ENCODE measurements around the gene CDC42BPB. TPM values are rescaled to one million over a fixed set of nuclear protein-coding genes. Genes with fewer than 3 reads are reported as not detected.

CDC42BPB gene
- total RNA-seq, 1 donor from 2014 or later: 116 TPM

DNA sequence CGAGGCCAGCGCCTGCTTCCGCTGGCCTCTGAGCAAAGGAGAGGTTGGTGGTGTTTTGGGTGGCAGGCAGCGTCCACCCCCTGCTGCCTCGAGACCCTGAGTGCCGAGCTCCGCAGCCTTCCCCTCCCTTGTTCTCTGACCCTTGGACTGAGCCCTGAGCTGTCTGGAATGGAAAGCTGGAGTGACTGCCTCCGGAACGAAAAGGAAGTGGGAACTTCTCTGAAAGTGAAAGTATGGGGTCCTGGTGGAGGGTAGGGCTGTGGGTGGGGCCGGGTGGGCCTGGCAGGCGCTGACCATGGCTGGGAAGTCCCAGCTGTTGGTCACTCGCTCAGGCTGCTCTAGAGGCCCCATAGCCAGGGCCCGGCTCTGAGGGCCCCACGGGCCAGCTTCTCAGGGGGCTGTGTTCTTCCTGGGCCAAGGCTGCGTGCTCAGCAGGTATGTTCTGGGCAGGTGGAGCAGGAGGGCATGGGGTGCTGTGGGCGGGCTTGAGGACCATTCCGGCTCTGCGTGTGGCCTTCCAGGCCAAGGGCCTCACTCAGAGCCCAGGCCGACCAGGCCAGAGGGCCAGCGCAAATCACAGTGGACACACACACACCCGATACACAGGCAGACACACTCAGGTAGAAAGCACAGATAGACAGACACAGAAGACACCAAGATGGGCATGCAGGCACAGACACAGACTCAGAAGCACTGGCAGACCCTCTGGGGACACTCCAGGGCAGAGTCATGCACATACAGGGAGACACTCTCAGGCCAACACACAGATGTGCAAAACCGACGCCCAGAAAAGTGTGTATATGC lies 37.3 kb upstream of the CDC42BPB start, which contains the start of gene EXOC3L4:
TSS of gene EXOC3L4 (plus strand) at position 320 of the 804 bp plus-strand sequence. CDS start 5,495 bp downstream, outside the sequence.
- Mint-ChIP-seq H3K9me3 (ENCODE audit: unreplicated experiment) (no peaks in the 10 kb centered on the region), H3K4me3 (ENCODE audit: unreplicated experiment) (no peak within 1 kb of the TSS), H3K4me1 (ENCODE audit: low read depth, unreplicated experiment) (peaks cover 2% of the 10 kb centered on the region), H3K27ac (ENCODE audit: unreplicated experiment) (no peak within 1 kb of the TSS), H3K27me3 (ENCODE audit: low read depth, unreplicated experiment) (peaks cover 30% of the 10 kb centered on the region), H3K36me3 (ENCODE audit: low read depth, unreplicated experiment) (no peaks in the 10 kb centered on the region)
- FAIRE-seq (no peak), DNase-seq (ENCODE audit: low read depth) (no peak)
- H3K9me3 ChIP-seq (ENCODE audit: insufficient read depth, low read depth, low read length): no peaks in the 10 kb centered on the region
- no peak within 1 kb of the TSS for H3K4me3 ChIP-seq (ENCODE audit: insufficient read depth, low read depth, low read length)
- H3K4me2 ChIP-seq (ENCODE audit: low read length): no peak within 1 kb of the TSS
- H3K9ac ChIP-seq (ENCODE audit: low read length): no peak within 1 kb of the TSS
- H3K4me1 ChIP-seq (ENCODE audit: insufficient read depth, low read length): peaks cover 6% of the 10 kb centered on the region
- no peaks in the 10 kb centered on the region for H3K79me2 ChIP-seq (ENCODE audit: insufficient read depth, low read length)
- no peak within 1 kb of the TSS for H3K27ac ChIP-seq (ENCODE audit: low read depth, low read length)
- TF ChIP-seq EZH2 (IDR thresholded peaks at IDR 0.05; ENCODE audit: insufficient read depth, low read length): no peak
- TF ChIP-seq, protein P1, sequence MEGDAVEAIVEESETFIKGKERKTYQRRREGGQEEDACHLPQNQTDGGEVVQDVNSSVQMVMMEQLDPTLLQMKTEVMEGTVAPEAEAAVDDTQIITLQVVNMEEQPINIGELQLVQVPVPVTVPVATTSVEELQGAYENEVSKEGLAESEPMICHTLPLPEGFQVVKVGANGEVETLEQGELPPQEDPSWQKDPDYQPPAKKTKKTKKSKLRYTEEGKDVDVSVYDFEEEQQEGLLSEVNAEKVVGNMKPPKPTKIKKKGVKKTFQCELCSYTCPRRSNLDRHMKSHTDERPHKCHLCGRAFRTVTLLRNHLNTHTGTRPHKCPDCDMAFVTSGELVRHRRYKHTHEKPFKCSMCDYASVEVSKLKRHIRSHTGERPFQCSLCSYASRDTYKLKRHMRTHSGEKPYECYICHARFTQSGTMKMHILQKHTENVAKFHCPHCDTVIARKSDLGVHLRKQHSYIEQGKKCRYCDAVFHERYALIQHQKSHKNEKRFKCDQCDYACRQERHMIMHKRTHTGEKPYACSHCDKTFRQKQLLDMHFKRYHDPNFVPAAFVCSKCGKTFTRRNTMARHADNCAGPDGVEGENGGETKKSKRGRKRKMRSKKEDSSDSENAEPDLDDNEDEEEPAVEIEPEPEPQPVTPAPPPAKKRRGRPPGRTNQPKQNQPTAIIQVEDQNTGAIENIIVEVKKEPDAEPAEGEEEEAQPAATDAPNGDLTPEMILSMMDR (IDR thresholded peaks at IDR 0.05; ENCODE audit: insufficient read depth, low read depth, low read length): no peak
- no peaks in the 10 kb centered on the region for H4K20me1 ChIP-seq (ENCODE audit: insufficient read depth, low read length)
- no peak within 1 kb of the TSS for H2AFZ ChIP-seq (ENCODE audit: low read depth, low read length)
- no peaks in the 10 kb centered on the region for H3K36me3 ChIP-seq (ENCODE audit: insufficient read depth, low read length)
- H3K27me3 ChIP-seq (ENCODE audit: insufficient read depth, low read length): peaks cover 23% of the 10 kb centered on the region

DNA sequence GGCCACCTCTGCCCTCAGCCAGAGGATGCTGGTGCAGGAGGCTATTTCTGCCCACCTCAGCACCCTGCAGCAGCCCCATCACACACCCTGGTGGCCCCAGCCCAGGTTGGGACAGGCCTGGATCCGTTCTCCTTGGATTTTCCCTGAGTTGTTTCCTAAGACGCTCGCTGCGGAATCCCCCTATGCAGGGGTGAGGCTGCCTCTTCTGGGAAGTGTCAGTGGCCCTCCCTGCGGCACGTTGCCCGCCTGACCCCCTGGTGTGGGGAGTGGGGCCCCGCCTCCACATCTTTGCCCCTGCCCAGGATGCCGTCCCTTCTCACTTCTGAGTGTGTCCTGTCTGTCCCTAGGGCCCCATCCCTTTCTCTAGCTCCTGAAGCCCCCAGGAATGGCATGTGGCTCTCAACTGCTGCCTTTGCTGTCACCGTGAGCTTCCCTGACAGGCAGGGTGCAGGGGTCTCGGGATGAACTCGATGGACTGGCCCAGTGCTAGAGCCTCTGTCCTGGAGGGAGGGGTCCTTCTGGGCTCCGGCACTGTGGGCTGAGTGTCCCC lies 36.6 kb upstream of the CDC42BPB start:
- Histone ChIP-seq H4K20me1 (ENCODE audit: insufficient read depth, low read length) (no peaks in the 10 kb centered on the region), H2AFZ (ENCODE audit: low read depth, low read length) (no peak overlapping the region), H3K9ac (ENCODE audit: low read length) (no peak overlapping the region), H3K4me1 (ENCODE audit: insufficient read depth, low read length) (peaks cover 6% of the 10 kb centered on the region), H3K27me3 (ENCODE audit: insufficient read depth, low read length) (peaks cover 26% of the 10 kb centered on the region), H3K9me3 (ENCODE audit: insufficient read depth, low read depth, low read length) (no peaks in the 10 kb centered on the region), H3K79me2 (ENCODE audit: insufficient read depth, low read length) (no peaks in the 10 kb centered on the region), H3K36me3 (ENCODE audit: insufficient read depth, low read length) (no peaks in the 10 kb centered on the region), H3K27ac (ENCODE audit: low read depth, low read length) (no peak overlapping the region), H3K4me2 (ENCODE audit: low read length) (no peak overlapping the region), H3K4me3 (ENCODE audit: insufficient read depth, low read depth, low read length) (no peak overlapping the region)
- peaks cover 2% of the 10 kb centered on the region for H3K4me1 Mint-ChIP-seq (ENCODE audit: low read depth, unreplicated experiment)
- DNase-seq (ENCODE audit: low read depth) (no peak), FAIRE-seq (no peak)
- H3K9me3 Mint-ChIP-seq (ENCODE audit: unreplicated experiment): no peaks in the 10 kb centered on the region
- TF ChIP-seq, protein P1 (IDR thresholded peaks at IDR 0.05; ENCODE audit: insufficient read depth, low read depth, low read length): no peak
- TF ChIP-seq EZH2 (IDR thresholded peaks at IDR 0.05; ENCODE audit: insufficient read depth, low read length): no peak
- no peaks in the 10 kb centered on the region for H3K36me3 Mint-ChIP-seq (ENCODE audit: low read depth, unreplicated experiment)
- H3K4me3 Mint-ChIP-seq (ENCODE audit: unreplicated experiment): no peak overlapping the region
- peaks cover 36% of the 10 kb centered on the region for H3K27me3 Mint-ChIP-seq (ENCODE audit: low read depth, unreplicated experiment)
- H3K27ac Mint-ChIP-seq (ENCODE audit: unreplicated experiment): no peak overlapping the region

GRCh38 chr14:103091883-103092222 lies 34.5 kb upstream of the CDC42BPB start:
- H3K4me3 Mint-ChIP-seq (ENCODE audit: unreplicated experiment): no peak overlapping the region
- H2AFZ ChIP-seq (ENCODE audit: low read depth, low read length): peak overlapping the region; percentile 69
- H3K4me3 ChIP-seq (ENCODE audit: insufficient read depth, low read depth, low read length): peak overlapping the region; percentile 23
- no peaks in the 10 kb centered on the region for H3K79me2 ChIP-seq (ENCODE audit: insufficient read depth, low read length)
- H3K4me1 Mint-ChIP-seq (ENCODE audit: low read depth, unreplicated experiment): peaks cover 2% of the 10 kb centered on the region
- H3K27me3 ChIP-seq (ENCODE audit: insufficient read depth, low read length): peaks cover 17% of the 10 kb centered on the region
- no peaks in the 10 kb centered on the region for H3K9me3 ChIP-seq (ENCODE audit: insufficient read depth, low read depth, low read length)
- peak overlapping the region; percentile 77 for H3K4me2 ChIP-seq (ENCODE audit: low read length)
- no peaks in the 10 kb centered on the region for H3K36me3 Mint-ChIP-seq (ENCODE audit: low read depth, unreplicated experiment)
- H3K4me1 ChIP-seq (ENCODE audit: insufficient read depth, low read length): peaks cover 6% of the 10 kb centered on the region
- H4K20me1 ChIP-seq (ENCODE audit: insufficient read depth, low read length): no peaks in the 10 kb centered on the region
- H3K27ac ChIP-seq (ENCODE audit: low read depth, low read length): no peak overlapping the region
- H3K9ac ChIP-seq (ENCODE audit: low read length): no peak overlapping the region
- no peak overlapping the region for H3K27ac Mint-ChIP-seq (ENCODE audit: unreplicated experiment)
- TF ChIP-seq, protein P1 (IDR thresholded peaks at IDR 0.05; ENCODE audit: insufficient read depth, low read depth, low read length): no peak
- no peak for TF ChIP-seq EZH2 (IDR thresholded peaks at IDR 0.05; ENCODE audit: insufficient read depth, low read length)
- H3K9me3 Mint-ChIP-seq (ENCODE audit: unreplicated experiment): no peaks in the 10 kb centered on the region
- no peak for FAIRE-seq
- DNase-seq (ENCODE audit: low read depth): no peak
- H3K27me3 Mint-ChIP-seq (ENCODE audit: low read depth, unreplicated experiment): peaks cover 34% of the 10 kb centered on the region
- H3K36me3 ChIP-seq (ENCODE audit: insufficient read depth, low read length): no peaks in the 10 kb centered on the region
